Suprapubic skin (tissue), 4 donors: ENCODE measurements around the gene SPINK1.
"Not testable (repeated sequence)": the region's sequence is repeated elsewhere in the genome, so short reads cannot be mapped to it uniquely, and the experiment has no call there.

Experiments
- CTCF ChIP-seq, 2 donors: fragments of 200-600 bp in 1 of 2; fragments of 450-650 bp in 1 of 2; sonication (generic) in 1 of 2; IDR thresholded peaks; one replicate each; pipeline ENCODE4 v1.5.1; 2016 to 2019; ENCODE audit warnings: antibody characterized with exemption in 2 of 2, mild to moderate bottlenecking in 1 of 2, moderate library complexity in 1 of 2
- POLR2A ChIP-seq, 2 donors: fragments of 450-650 bp; IDR thresholded peaks; one replicate each; pipeline ENCODE4 v1.6.1; 2017; ENCODE audit warnings: antibody characterized with exemption in 2 of 2, mild to moderate bottlenecking in 2 of 2, moderate library complexity in 2 of 2
- POLR2AphosphoS5 ChIP-seq, 3 donors: sonication (generic); formaldehyde crosslinking; IDR thresholded peaks; one replicate each; pipeline ENCODE4 v1.6.1; 2017; ENCODE audit warnings: antibody characterized with exemption in 3 of 3

GRCh38 chr5:147872744-147873435 lies 41.4 kb upstream of the SPINK1 start:
- not testable (repeated sequence) for TF ChIP-seq CTCF, POLR2A, POLR2AphosphoS5 (IDR thresholded peaks at IDR 0.05)
